Fibroblast of villous mesenchyme (primary cell): ENCODE measurements around the gene GMNN. TPM values are rescaled to one million over a fixed set of nuclear protein-coding genes. Genes with fewer than 3 reads are reported as not detected.
"Not testable (repeated sequence)": the region's sequence is repeated elsewhere in the genome, so short reads cannot be mapped to it uniquely, and the experiment has no call there.

Source experiments
- DNase-seq: peaks from one replicate; pipeline ENCODE4 v3.0.0-alpha.2; 2010; ENCODE audit warnings: low read depth
- H3K4me3 ChIP-seq: 2 replicates; pipeline ENCODE4 v1.5.1; 2011; ENCODE audit warnings: low read depth, mild to moderate bottlenecking, low read length
- total RNA-seq: library from RNA; depleted of rRNA; stranded (reverse); fragments of >200 nt; gene quantifications from 2 replicates; pipeline ENCODE4 v1.2.3, GENCODE V29; 2012
- TF ChIP-seq, protein P1 (sequence below): IDR thresholded peaks from 2 replicates; pipeline ENCODE4 v1.5.1; 2012; ENCODE audit warnings: low read depth, mild to moderate bottlenecking, low read length; ENCODE audit not compliant: insufficient read depth

GMNN gene
- total RNA-seq, 1 donor: 24.2 TPM

DNA sequence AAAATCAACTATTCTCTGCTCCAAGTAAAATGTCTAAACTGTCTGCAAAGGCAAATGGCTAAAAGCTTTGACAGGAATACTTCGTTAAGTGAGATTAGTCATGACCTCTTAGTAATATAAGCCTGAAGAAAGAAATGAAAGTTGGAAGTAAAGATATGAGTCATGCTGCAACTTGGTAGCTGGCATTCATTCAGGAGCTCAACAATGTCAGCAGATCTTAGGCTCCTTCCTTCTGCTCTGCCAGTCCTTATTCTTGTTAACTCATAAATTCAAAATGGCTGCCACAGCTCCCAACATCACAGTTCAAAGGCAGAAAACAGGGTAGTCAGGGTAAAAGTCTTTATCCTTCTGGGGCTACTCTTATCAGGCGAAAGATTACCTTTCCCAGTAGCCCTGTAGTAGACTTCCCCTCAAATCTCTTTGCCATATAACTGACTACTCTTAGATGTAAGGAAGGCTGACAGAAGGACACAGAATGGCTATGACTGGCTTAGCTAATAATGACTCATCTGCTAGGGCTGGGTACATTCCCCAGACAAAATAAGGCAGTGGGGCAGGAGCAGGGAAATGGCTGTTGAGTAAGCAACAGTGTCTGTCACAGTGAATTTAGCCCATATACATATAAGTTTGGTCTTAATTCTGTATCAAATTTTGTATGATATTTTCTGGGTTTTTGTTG lies 31.3 kb upstream of the GMNN start:
- DNase-seq: peak; percentile 90
- TF ChIP-seq, protein P1, sequence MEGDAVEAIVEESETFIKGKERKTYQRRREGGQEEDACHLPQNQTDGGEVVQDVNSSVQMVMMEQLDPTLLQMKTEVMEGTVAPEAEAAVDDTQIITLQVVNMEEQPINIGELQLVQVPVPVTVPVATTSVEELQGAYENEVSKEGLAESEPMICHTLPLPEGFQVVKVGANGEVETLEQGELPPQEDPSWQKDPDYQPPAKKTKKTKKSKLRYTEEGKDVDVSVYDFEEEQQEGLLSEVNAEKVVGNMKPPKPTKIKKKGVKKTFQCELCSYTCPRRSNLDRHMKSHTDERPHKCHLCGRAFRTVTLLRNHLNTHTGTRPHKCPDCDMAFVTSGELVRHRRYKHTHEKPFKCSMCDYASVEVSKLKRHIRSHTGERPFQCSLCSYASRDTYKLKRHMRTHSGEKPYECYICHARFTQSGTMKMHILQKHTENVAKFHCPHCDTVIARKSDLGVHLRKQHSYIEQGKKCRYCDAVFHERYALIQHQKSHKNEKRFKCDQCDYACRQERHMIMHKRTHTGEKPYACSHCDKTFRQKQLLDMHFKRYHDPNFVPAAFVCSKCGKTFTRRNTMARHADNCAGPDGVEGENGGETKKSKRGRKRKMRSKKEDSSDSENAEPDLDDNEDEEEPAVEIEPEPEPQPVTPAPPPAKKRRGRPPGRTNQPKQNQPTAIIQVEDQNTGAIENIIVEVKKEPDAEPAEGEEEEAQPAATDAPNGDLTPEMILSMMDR: no peak
- no peak overlapping the region for H3K4me3 ChIP-seq

- H3K4me3 ChIP-seq: no peak overlapping the region
- no peak for DNase-seq
- TF ChIP-seq, protein P1: no peak
Measured at GRCh38 chr6:24743944-24744335, 30.8 kb upstream of the GMNN start.

- TF ChIP-seq, protein P1: no peak
- no peak overlapping the region for H3K4me3 ChIP-seq
- DNase-seq: no peak
Measured at GRCh38 chr6:24744911-24745310, 29.8 kb upstream of the GMNN start.

GRCh38 chr6:24749297-24749696 lies 25.4 kb upstream of the GMNN start:
- TF ChIP-seq, protein P1: no peak
- no peak for DNase-seq
- H3K4me3 ChIP-seq: no peak overlapping the region

DNA sequence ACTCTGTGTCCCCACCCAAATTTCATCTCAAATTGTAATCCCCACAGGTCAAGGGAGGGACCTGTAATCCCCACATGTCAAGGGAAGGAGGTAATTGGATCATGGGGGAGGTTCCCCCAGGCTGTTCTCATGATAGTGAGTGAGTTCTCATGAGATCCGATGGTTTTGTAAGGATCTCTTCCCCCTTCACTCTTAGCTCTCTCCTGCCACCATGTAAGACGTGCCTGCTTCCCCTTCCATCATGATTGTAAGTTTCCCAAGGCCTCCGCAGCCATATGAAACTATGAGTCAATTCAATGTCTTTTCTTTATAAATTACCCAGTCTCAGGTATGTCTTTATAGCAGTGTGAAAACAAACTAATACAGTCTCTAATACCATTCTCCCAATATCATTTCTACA lies 23.9 kb upstream of the GMNN start:
- DNase-seq: not testable (repeated sequence)

GRCh38 chr6:24752503-24752902 lies 22.2 kb upstream of the GMNN start:
- TF ChIP-seq, protein P1: no peak
- DNase-seq: no peak
- no peak overlapping the region for H3K4me3 ChIP-seq

More for the DNA sequence above, 23.9 kb upstream of the GMNN start:
- H3K4me3 ChIP-seq: not testable (repeated sequence)

DNA sequence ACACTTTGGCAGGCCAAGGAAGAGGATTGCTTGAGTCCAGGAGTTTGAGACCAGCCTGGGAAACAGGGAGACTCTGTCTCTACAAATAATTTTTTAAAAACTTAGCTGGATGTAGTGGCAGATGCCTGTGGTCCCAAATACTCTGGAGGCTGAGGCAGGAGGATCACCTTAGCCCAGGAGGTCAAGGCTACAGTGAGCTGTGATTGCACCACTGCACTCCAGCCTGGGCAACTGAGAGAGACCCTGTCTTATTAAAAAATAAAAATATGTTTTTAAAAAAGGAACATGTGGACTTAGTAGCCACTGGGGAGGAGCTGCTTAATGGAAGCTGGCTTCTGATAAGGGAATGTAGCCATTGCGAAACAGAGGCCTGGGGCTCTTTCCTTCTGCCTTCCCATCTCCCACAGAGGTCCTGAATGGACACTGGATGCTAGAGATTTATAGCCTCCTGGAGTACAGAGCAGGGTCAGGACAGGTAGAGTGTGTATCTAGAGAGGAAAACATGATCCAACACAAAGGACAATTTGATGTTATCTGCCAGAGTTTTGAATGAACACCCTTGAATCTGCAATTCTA lies 21.7 kb upstream of the GMNN start:
- DNase-seq: peak; percentile 35
- TF ChIP-seq, protein P1: no peak
- H3K4me3 ChIP-seq: no peak overlapping the region
